NCI-H1694 treated with DMSO at 0.1 percent for 48 hours (cell line): ENCODE data around the gene B9D2.
A peak's percentile ranks its signal among the peaks of the same experiment; 100 is the strongest.

Experiments used
- DNase-seq: peaks from one replicate; lab custom pipeline; 2025; lab: John Stamatoyannopoulos, UW

B9D2 gene

DNA sequence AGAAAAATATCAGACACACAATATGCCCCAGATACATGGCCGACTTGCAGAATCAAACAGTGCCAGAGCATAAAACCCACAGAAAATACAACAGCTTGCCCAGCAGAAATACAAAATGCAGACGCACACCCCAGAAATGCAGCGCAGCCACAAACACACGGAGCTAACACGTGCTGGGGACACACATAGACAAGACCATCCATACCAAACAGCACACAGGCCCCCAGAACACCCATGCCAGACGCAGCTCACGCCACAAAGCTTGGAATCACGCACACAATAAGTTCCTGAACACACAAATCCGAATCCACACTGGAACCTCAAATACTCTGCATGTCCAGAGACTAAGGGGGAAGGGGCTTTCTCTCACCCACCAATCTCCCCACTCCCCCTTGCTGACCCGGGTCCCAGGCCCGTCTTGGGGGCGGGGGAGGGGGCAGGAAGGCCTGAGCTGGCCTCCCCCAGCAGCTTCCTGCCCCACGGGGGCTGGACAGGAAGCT is 36.8 kb downstream of the B9D2 start:
- DNase-seq: no peak

GRCh38 chr19:41325947-41326706 is 37.8 kb downstream of the B9D2 start:
- no peak for DNase-seq

GRCh38 chr19:41325640-41325946 is 38.4 kb downstream of the B9D2 start:
- no peak for DNase-seq

DNA sequence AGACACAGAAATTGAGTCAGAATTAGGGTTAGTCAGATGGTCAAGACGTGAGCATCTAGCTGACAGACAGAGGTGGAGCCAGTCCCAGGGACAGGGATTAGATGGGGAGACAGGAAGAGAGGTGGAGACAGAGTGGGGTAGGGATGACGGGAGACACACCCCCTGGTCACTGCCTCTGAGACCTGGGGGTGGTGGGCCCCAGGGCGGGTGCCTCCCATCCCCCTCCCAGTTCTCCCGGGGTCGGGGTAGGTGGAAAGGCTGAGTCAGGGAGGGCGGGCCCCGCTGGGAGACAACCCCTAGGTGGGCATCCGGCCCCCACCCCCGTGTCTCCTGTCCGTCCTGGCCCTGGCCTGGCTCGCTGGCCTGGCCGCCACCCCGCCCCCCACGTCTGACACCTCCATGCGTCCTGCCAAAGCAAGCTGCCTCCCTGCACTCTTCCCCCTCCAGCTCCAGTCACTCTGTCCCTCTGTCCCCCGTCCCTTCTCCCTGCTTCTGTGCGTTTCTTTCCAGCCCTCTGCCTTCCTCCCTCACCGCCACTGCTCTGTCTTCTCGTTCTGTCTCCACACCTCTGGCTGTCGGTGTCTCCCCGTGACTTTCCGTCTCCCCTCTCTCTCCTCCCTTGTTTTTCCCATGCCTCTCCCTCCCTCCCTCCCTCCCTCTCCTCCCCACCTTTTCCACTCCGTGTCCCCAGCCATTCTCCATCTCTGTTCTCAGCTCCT is 38.9 kb downstream of the B9D2 start:
- no peak for DNase-seq

DNA sequence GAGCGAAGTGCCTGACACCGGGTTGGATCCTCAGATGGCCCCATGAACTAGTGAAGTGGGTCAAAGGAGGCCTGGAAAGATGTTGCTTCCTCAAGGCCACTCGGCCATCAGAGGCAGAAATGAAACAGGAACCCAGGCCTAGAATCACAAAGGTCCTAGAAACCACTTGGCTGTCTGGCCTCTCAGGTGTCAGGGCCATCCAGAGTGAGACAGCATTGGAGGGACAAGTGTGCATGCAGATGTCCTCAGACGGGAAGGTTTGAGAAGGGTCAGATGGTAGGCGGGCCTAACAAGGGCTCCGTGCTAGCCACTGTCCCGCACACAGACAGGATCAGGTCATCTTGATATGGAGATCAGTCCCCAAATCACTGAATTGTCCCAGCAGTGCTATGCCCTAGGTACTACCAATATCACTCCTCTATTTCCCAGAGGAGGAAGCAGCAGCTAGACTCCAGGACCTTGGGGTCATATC is 39.7 kb downstream of the B9D2 start:
- DNase-seq: no peak

GRCh38 chr19:41323430-41324125 is 40.4 kb downstream of the B9D2 start:
- DNase-seq: peak; percentile 22

- DNase-seq: no peak
Measured at GRCh38 chr19:41323023-41323422, 40.9 kb downstream of the B9D2 start.

DNA sequence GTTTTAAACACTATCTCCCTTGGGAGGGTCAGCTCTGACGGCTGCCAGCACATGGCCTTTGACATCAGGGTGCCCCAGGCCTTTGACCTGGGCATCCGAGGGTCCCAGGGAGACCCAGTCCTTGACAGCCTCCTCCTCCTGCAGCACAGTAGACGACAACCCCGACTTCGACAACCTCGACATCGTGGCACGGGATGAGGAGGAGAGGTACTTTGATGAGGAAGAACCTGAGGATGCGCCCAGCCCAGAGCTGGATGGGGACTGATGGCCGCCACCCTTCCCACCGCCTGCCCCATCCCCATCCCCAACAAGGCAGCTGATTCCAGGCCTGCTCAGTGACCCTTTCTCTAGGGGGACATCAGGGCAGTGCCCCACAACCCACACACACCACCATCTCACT is 41.5 kb downstream of the B9D2 start:
- no peak for DNase-seq

- DNase-seq: no peak
Measured at GRCh38 chr19:41321600-41322270, 42.2 kb downstream of the B9D2 start.

DNA sequence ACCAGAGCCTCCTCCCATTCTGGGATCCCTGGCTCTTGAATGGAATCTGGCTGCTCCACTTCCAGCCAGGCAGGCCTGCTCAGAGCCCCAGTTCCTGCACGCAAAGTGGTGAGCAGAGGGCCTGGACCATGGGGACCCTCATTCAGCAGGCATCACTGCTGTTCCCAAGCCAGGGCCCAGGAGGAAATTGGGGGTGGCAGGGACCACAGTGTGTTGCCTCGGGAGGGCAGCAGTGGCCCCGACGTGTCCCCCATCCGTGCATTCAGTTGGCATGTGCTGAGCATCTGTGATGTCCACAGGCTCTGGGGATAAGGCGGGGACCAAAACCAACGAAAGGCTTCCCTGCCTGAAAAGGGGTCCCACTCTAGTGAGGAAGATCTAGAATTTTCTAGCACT is 42.7 kb downstream of the B9D2 start:
- no peak for DNase-seq

- no peak for DNase-seq
Measured at GRCh38 chr19:41320568-41320967, 43.4 kb downstream of the B9D2 start.

GRCh38 chr19:41320185-41320518 is 43.8 kb downstream of the B9D2 start:
- DNase-seq: no peak

- no peak for DNase-seq
Measured at GRCh38 chr19:41319500-41320184, 44.3 kb downstream of the B9D2 start.

GRCh38 chr19:41318696-41319499 is 45.1 kb downstream of the B9D2 start:
- DNase-seq: no peak

- DNase-seq: no peak
Measured at GRCh38 chr19:41316306-41316920, 47.5 kb downstream of the B9D2 start.

DNA sequence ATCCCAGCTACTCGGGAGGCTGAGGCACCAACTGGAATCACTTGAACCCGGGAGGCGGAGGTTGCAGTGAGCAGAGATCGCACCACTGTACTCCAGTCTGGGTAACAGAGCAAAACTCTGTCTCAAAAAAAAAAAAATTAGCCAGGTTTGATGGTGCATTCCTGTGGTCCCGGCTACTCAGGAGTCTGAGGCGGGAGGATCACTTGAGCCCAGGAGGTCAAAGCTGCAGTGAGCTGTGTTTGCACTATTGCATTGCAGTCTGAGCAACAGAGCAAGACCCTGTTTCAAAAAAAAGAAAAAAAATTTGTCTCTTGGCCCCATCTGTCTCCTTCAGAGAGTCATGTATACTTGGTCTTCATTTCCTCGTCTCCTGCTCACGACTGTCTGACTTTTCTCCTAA is 52.3 kb downstream of the B9D2 start:
- DNase-seq: no peak

DNA sequence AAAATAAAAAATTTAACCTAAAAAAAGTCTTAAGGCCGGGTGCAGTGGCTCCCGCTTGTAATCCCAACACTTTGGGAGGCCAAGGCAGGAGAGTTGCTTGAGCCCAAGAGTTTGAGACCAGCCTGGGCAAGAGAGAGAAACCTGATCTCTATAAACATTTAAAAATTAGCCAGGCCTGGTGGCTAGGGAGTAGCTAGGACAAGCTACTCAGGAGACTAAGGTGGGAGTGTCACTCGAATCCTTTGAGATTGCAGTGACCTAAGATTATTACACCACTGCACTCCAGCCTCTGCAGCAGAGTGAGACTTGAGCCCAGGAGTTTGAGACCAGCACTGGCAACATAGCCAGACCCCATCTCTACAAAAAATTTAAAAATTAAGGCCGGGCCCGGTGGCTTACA is 52.9 kb downstream of the B9D2 start:
- DNase-seq: no peak

DNA sequence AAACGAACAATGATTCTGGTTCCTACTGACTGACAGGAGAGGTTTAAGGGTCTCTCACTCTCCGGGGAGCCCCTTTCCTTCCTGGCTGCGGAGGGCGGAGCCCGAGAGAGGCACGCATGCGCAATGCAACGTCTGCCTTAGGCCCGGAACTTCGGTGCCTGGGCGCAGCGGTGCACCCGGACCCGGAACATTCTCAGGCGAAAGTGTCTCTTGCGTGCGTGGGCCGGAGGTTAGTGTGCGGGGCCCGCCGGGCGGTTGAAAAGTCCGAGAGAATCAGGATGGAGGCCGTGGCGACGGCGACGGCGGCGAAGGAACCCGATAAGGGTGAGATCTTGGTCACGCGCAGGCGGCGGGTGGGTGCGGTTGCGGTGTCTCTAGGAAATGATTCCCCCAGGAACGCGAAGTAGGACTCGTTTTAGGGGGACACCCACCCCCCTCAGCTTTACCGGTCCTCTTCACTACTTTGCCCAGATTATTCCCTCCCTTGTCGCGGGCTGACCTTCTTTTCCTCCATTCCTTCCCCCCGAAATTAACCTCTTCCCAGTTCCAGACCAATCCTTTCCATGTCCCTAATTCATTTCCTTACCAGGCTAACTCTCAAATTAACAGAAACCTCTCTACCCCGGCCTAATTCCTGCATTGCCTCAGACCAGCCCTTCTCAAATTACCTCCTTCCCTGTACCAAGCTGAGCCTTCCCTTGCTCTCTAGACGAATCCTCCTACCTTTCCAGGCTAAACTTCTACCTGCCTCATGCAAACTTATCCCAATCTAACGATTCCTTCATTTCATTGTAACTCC is 53.7 kb downstream of the B9D2 start, which contains the start of gene CCDC97:
Gene CCDC97 (plus strand): TSS at position 140 of the 799 bp plus-strand sequence. CDS start 139 bp downstream, at position 279.
- DNase-seq: peak; percentile 86

DNA sequence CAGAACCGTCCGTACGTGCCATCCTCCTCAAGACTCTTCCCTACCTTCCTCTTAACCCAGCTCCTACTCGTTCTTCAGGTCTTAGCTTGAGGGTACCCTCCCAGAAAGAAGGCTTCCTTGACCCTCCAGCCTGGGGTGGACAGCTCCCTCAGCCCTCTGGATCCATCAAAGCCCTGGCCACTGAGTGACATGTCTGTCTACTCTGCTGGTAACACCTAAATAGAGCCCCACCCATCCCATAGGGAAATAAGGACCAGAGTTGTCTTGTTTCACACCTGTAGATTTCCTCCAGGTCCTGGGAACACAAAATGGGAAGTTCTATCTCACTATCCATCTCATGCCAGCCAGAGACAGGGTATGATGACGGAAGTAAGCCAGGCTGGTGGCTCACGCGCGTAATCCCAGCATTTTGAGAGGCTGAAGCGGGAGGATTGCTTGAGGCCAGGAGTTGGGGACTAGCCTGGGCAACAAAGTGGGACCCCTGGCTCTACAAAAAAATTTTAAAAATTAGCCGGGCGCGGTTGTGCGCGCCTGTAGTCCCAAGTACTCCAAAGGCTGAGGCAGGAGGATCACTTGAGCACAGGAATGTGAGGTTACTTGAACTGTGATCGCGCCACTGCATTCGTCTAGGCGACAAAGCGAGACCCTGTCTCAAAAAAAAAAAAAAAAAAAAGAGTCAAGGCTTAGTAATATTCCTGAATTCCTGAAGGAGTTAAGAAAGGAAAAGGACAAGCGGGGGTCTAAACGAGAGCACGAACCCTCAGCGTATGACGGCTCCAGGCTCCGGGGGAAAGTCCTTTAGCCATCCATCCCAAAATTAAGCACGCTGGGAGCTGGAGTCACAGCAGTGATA is 54.5 kb downstream of the B9D2 start:
- no peak for DNase-seq
